Right lobe of liver (tissue), 6 donors: ENCODE data around the gene DYNLRB1. TPM values are rescaled to one million over a fixed set of nuclear protein-coding genes. Genes with fewer than 3 reads are reported as not detected.

Experiments
- ATAC-seq, 4 donors: fragments of 200-7000 bp; cut with Tn5 transposase; one replicate each; pipeline ENCODE4 v1.9.1; 2020; ENCODE audit warnings: mild to moderate bottlenecking in 4 of 4, moderate library complexity in 4 of 4
- DNase-seq, 3 donors: peaks; one replicate each; pipeline ENCODE4 v3.0.0-alpha.2; 2020
- H3K27ac ChIP-seq, 3 donors: fragments of 200-600 bp; one replicate each; pipeline ENCODE4 v1.8.0; 2022
- H3K27me3 ChIP-seq, 2 donors: fragments of 200-600 bp; one replicate each; pipeline ENCODE4 v1.8.0; 2022
- H3K36me3 ChIP-seq, 4 donors: fragments of 200-600 bp; sonication (generic) in 1 of 4; one replicate each; pipeline versions ENCODE4 v1.5.1 to v1.8.0; 2017 to 2022; ENCODE audit warnings: control low read depth in 1 of 4
- H3K4me1 ChIP-seq, 4 donors: fragments of 200-600 bp; sonication (generic) in 1 of 4; one replicate each; pipeline versions ENCODE4 v1.5.1 to v1.8.0; 2017 to 2022; ENCODE audit warnings: control low read depth in 1 of 4
- H3K4me3 ChIP-seq, 3 donors: fragments of 200-600 bp; one replicate each; pipeline ENCODE4 v1.8.0; 2022
- H3K9me3 ChIP-seq, 4 donors: fragments of 200-600 bp; sonication (generic) in 1 of 4; one replicate each; pipeline versions ENCODE4 v1.5.1 to v1.8.0; 2017 to 2022; ENCODE audit warnings: control low read depth in 1 of 4
- POLR2A ChIP-seq: fragments of 450-650 bp; IDR thresholded peaks from one replicate; pipeline ENCODE4 v1.6.1; 2017; ENCODE audit warnings: antibody characterized with exemption, mild to moderate bottlenecking
- WGBS: methylation state at CpG from one replicate; pipeline ENCODE4 v1.1.6; 2018; ENCODE audit warnings: low coverage, low lambda C conversion rate; ENCODE audit not compliant: insufficient coverage; ENCODE audit errors: missing lambda C conversion rate; 5-methylcytosine and 5-hydroxymethylcytosine counted together
- intact Hi-C, 2 donors: fragments of 100-400 bp; cut with DNase I; formaldehyde crosslinking; loops; one replicate each; pipeline versions ENCODE4 v1.11.2 to v1.14.1; 2022
- total RNA-seq, 6 experiments: library from RNA; depleted of rRNA in 2 of 6; stranded (reverse); fragments of >200 nt in 2 of 6; fragmentation: NEBNext Ultra II Directional in 3 of 6; extraction: Animal tissue kit (Norgen Biotek cat#: 25700) in 3 of 6; gene quantifications; one replicate each; pipeline versions ENCODE4 v1.1.0 to v1.2.4, GENCODE V29; 2016 to 2023
- TF ChIP-seq, protein P1 (sequence below), 4 donors: fragments of 200-600 bp in 3 of 4; fragments of 450-650 bp in 1 of 4; IDR thresholded peaks; one replicate each; pipeline versions ENCODE4 v1.5.1 to v1.8.0; 2016 to 2022; ENCODE audit warnings: antibody characterized with exemption in 4 of 4, mild to moderate bottlenecking in 2 of 4
- donor health status: DM: no; HTN: yes; CAD: no.
- donor health status: DM: no; HTN: no; CAD: no.
- donor health status: DM: no; HTN: no; CAD: no.
- donor health status: DM: no; HTN: yes; CAD: no.
- donor health status: DM: no; HTN: yes; CAD: no.

Gene DYNLRB1
- total RNA-seq, 6 experiments from 2014 or later: 34.8 to 84.3 (median 42.7) TPM

DNA sequence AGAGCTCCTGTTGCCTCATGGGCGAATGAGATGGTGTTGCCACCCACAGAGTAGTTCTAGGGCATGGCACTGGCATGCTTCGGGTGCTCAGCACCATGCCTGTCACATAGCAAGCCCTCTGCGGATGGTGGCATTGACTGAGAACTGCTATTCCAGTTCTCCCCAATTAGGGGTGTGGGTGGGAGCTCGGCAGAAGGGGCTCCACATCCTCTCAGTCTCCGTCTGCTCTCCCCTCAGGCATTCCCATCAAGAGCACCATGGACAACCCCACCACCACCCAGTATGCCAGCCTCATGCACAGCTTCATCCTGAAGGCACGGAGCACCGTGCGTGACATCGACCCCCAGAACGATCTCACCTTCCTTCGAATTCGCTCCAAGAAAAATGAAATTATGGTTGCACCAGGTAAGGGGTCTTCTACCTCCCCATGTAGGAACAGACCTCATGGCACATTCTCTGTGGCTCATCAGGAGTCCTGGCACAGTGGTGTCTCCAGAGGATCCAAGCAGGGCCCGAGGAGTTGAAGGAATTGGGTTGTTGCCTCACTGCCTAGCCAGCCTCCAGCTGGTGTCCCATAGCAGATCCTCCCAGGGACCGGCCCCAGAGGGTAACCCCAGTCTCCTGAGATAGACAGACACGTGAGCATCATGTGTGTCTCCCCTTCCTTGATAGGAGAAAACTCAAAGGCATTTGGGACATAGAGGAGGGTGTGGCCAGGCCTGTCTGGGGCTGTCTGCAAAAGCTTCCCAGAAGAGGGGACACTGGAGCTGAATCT lies 18.4 kb downstream of the DYNLRB1 start:
- TF ChIP-seq, protein P1, sequence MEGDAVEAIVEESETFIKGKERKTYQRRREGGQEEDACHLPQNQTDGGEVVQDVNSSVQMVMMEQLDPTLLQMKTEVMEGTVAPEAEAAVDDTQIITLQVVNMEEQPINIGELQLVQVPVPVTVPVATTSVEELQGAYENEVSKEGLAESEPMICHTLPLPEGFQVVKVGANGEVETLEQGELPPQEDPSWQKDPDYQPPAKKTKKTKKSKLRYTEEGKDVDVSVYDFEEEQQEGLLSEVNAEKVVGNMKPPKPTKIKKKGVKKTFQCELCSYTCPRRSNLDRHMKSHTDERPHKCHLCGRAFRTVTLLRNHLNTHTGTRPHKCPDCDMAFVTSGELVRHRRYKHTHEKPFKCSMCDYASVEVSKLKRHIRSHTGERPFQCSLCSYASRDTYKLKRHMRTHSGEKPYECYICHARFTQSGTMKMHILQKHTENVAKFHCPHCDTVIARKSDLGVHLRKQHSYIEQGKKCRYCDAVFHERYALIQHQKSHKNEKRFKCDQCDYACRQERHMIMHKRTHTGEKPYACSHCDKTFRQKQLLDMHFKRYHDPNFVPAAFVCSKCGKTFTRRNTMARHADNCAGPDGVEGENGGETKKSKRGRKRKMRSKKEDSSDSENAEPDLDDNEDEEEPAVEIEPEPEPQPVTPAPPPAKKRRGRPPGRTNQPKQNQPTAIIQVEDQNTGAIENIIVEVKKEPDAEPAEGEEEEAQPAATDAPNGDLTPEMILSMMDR (IDR thresholded peaks at IDR 0.05): no peak
- no peak for TF ChIP-seq POLR2A
- 50% methylated on average over 2 of the region's 15 CpGs for WGBS
- H3K4me3 ChIP-seq: no peak overlapping the region
- peaks cover 0 to 10% (median 2%) of the 10 kb centered on the region in 4 donors for H3K4me1 ChIP-seq
- H3K36me3 ChIP-seq: peaks cover 0 to 51% (median 13%) of the 10 kb centered on the region in 4 donors
- no peaks in the 10 kb centered on the region for H3K27me3 ChIP-seq
- no peak overlapping the region for H3K27ac ChIP-seq
- no peak for ATAC-seq
- DNase-seq: peak in 1 of 3 donors; percentile 22
- intact Hi-C loops: loop anchor here in 1 of 2 donors (10.0 kb wide), 1 partner anchor 170 kb away; the partner anchor contains the start of gene TP53INP2
- no peaks in the 10 kb centered on the region for H3K9me3 ChIP-seq

DNA sequence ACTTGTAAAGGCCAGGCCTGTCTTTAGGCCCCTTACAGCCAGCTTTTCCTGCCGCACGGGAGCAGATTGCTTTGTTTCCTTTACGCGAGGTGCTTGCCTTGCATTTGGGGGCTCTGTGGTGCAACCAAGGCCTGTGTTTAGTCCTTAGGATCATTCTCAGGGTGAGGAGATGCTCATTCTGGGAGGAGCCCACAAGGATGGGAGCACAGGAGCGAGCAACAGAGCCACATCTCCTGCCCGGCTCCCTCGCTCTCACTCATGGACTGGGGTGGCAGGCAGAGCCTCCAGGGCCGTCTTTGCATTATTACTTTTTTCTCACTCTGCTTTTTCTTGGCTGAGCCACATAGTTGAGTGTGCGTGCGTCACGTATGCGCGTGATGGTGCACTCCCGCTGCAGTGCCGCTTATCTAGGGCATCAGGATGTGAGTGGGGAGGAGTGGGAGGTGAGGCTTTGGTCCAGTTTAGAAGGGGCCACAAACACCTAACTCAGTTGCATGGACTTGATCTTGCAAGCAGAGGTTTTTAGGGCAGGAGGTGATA lies 19.1 kb downstream of the DYNLRB1 start:
- peaks cover 0 to 48% (median 13%) of the 10 kb centered on the region in 4 donors for H3K36me3 ChIP-seq
- H3K27ac ChIP-seq: no peak overlapping the region
- ATAC-seq: no peak
- TF ChIP-seq, protein P1 (IDR thresholded peaks at IDR 0.05): no peak
- no peak for TF ChIP-seq POLR2A
- peaks cover 0 to 10% (median 2%) of the 10 kb centered on the region in 4 donors for H3K4me1 ChIP-seq
- 88% methylated on average over 15 of the region's 15 CpGs for WGBS
- no peaks in the 10 kb centered on the region for H3K27me3 ChIP-seq
- no peaks in the 10 kb centered on the region for H3K9me3 ChIP-seq
- H3K4me3 ChIP-seq: no peak overlapping the region
- intact Hi-C loops: loop anchor here in 1 of 2 donors (10.0 kb wide), 1 partner anchor 169 kb away; the partner anchor contains the start of gene TP53INP2
- DNase-seq: peak in 1 of 3 donors; percentile 30

DNA sequence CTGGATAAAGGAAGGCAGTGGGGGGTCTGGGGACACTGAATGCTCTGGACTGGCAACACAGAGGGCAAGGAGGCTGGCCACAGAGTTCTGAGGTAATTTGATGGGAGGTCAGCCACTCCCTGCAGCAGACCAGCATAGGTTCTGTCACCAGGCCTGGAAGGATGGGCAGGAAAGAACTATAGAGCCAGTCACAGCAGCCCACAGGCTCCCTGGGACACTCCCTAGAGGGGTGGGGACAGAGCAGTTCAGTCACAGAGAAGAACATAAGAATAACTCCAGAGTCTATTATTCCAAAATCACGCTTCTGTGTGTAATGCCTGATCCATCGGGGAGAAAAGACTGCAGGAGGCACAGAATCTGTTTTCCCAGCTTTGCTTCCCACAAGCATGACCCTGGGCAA lies 19.6 kb downstream of the DYNLRB1 start:
- no peak for ATAC-seq
- WGBS: no CpG with 5 or more reads among the region's 2 CpGs
- no peaks in the 10 kb centered on the region for H3K9me3 ChIP-seq
- no peak overlapping the region for H3K4me3 ChIP-seq
- H3K27me3 ChIP-seq: no peaks in the 10 kb centered on the region
- no peak overlapping the region for H3K27ac ChIP-seq
- peaks cover 0 to 10% (median 2%) of the 10 kb centered on the region in 4 donors for H3K4me1 ChIP-seq
- H3K36me3 ChIP-seq: peaks cover 0 to 50% (median 16%) of the 10 kb centered on the region in 4 donors
- DNase-seq: peak in 1 of 3 donors; percentile 14
- intact Hi-C loops: loop anchor here in 1 of 2 donors (10.0 kb wide), 1 partner anchor 169 kb away; the partner anchor contains the start of gene TP53INP2
- TF ChIP-seq POLR2A: no peak
- TF ChIP-seq, protein P1 (IDR thresholded peaks at IDR 0.05): no peak

DNA sequence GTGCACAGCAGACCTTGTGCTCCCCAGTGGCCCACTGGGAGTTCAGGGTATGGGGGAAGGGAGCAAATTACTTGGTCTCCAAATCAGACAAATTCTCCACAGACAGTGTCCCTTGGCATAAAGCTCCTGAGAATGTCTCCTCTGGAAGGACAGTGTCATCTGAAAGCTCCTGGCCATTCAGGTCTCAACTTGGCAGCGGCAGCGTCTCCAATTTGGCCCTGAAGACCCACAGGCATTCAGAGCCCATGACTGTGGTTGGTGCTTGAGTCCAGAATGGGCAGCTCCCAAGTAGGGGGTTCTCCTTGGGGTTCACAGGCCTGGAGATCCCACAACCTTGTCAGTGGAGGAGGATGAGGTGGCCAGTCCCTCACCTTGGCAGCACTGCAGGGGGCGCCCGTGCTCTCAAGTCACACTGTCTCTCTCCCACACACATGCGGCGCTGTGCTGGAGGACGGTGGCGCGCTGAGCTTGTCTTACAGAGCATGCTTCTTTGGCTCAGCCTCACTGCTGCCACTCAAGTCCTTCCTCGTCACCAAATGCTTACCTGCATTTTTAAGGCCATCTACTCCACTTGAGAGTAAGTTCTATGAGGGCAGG lies 20.7 kb downstream of the DYNLRB1 start:
- intact Hi-C loops: loop anchor here in 1 of 2 donors (10.0 kb wide), 1 partner anchor 168 kb away; the partner anchor contains the start of gene TP53INP2
- peaks cover 0 to 10% (median 2%) of the 10 kb centered on the region in 4 donors for H3K4me1 ChIP-seq
- H3K27me3 ChIP-seq: no peaks in the 10 kb centered on the region
- H3K9me3 ChIP-seq: no peaks in the 10 kb centered on the region
- DNase-seq (peak in 2 of 3 donors; percentile 59 to 69), ATAC-seq (peak; percentile 44 to 61 (median 54))
- H3K36me3 ChIP-seq: peaks cover 0 to 57% (median 21%) of the 10 kb centered on the region in 4 donors
- no peak overlapping the region for H3K27ac ChIP-seq
- WGBS: 36% methylated on average over 2 of the region's 10 CpGs
- TF ChIP-seq, protein P1 (IDR thresholded peaks at IDR 0.05): peak; percentile 19 to 52 (median 38)
- TF ChIP-seq POLR2A: no peak
- H3K4me3 ChIP-seq: no peak overlapping the region
